HG03558 (cell line): ENCODE measurements around the gene TRMT1.

ENCODE experiments used
- ATAC-seq: cut with Tn5 transposase; IDR thresholded peaks from one replicate; pipeline ENCODE4 v1.9.1; 2021; ENCODE audit warnings: moderate number of reproducible peaks; ENCODE audit not compliant: unreplicated experiment; ENCODE audit errors: extremely low read depth

TRMT1 gene

GRCh38 chr19:13076320-13076719 is 40.2 kb downstream of the TRMT1 start:
- no peak for ATAC-seq

GRCh38 chr19:13074378-13074777 is 42.2 kb downstream of the TRMT1 start:
- ATAC-seq: no peak

GRCh38 chr19:13073263-13073662 is 43.3 kb downstream of the TRMT1 start:
- ATAC-seq: no peak

GRCh38 chr19:13072188-13072908 is 44.2 kb downstream of the TRMT1 start:
- no peak for ATAC-seq

GRCh38 chr19:13071444-13072187 is 44.9 kb downstream of the TRMT1 start:
- no peak for ATAC-seq

- no peak for ATAC-seq
Measured at GRCh38 chr19:13070425-13071140, 46.0 kb downstream of the TRMT1 start.

GRCh38 chr19:13069415-13070359 is 46.9 kb downstream of the TRMT1 start:
- no peak for ATAC-seq

- no peak for ATAC-seq
Measured at GRCh38 chr19:13068085-13068846, 48.3 kb downstream of the TRMT1 start.

- no peak for ATAC-seq
Measured at GRCh38 chr19:13066933-13067807, 49.4 kb downstream of the TRMT1 start.

GRCh38 chr19:13066226-13066625 is 50.3 kb downstream of the TRMT1 start:
- no peak for ATAC-seq

- ATAC-seq: no peak
Measured at GRCh38 chr19:13064092-13064489, 52.4 kb downstream of the TRMT1 start.

GRCh38 chr19:13063461-13064091 is 53.0 kb downstream of the TRMT1 start:
- ATAC-seq: no peak

- no peak for ATAC-seq
Measured at GRCh38 chr19:13062317-13062716, 54.2 kb downstream of the TRMT1 start.

GRCh38 chr19:13060964-13061927 is 55.3 kb downstream of the TRMT1 start:
- ATAC-seq: no peak

- ATAC-seq: no peak
Measured at GRCh38 chr19:13060233-13060963, 56.1 kb downstream of the TRMT1 start.

- no peak for ATAC-seq
Measured at GRCh38 chr19:13058951-13059660, 57.4 kb downstream of the TRMT1 start.
